Loucy (cell line): ENCODE measurements around the gene C19orf12.

Experiments used
- H2AFZ ChIP-seq: fragments of 200-600 bp; sonication (generic); 2 replicates; pipeline ENCODE4 v1.6.0; 2016; ENCODE audit warnings: antibody characterized with exemption, mild to moderate bottlenecking, low read length, moderate library complexity
- H3F3A ChIP-seq: fragments of 200-600 bp; 2 replicates; pipeline ENCODE4 v1.6.0; 2016; ENCODE audit warnings: antibody characterized with exemption, low read depth, mild to moderate bottlenecking
- H3K27me3 ChIP-seq: fragments of 200-600 bp; sonication (generic); 2 replicates; pipeline ENCODE4 v1.6.1; 2014; ENCODE audit warnings: low read length, mild to moderate bottlenecking; ENCODE audit not compliant: insufficient read depth, poor library complexity, severe bottlenecking
- H3K36me3 ChIP-seq: fragments of 200-600 bp; sonication (generic); 2 replicates; pipeline ENCODE4 v1.6.1; 2016; ENCODE audit warnings: low read length; ENCODE audit not compliant: insufficient read depth
- H3K4me1 ChIP-seq: fragments of 200-600 bp; sonication (generic); 2 replicates; pipeline ENCODE4 v1.5.1; 2014; ENCODE audit warnings: low read length, mild to moderate bottlenecking; ENCODE audit not compliant: insufficient read depth, poor library complexity, severe bottlenecking
- H3K4me2 ChIP-seq: fragments of 200-600 bp; sonication (generic); 2 replicates; pipeline ENCODE4 v1.6.0; 2014; ENCODE audit warnings: antibody characterized with exemption, low read length, low read depth, mild to moderate bottlenecking; ENCODE audit not compliant: poor library complexity, severe bottlenecking
- H3K4me3 ChIP-seq: fragments of 200-600 bp; sonication (generic); 2 replicates; pipeline ENCODE4 v1.5.1; 2014; ENCODE audit warnings: low read length, mild to moderate bottlenecking, mixed read lengths; ENCODE audit not compliant: poor library complexity, severe bottlenecking
- H3K79me2 ChIP-seq: fragments of 200-600 bp; sonication (generic); 2 replicates; pipeline ENCODE4 v1.6.1; 2014; ENCODE audit warnings: low read length; ENCODE audit not compliant: insufficient read depth
- H3K9ac ChIP-seq: fragments of 200-600 bp; sonication (generic); 2 replicates; pipeline ENCODE4 v1.6.0; 2014; ENCODE audit warnings: mild to moderate bottlenecking, low read depth, low read length, moderate library complexity; ENCODE audit not compliant: poor library complexity, severe bottlenecking
- H3K9me2 ChIP-seq: fragments of 200-600 bp; sonication (generic); replicated peaks from 2 replicates; pipeline ENCODE4 v1.6.1; 2016; ENCODE audit warnings: low read depth, low read length, mixed read lengths
- H3K9me3 ChIP-seq: fragments of 200-600 bp; sonication (generic); 2 replicates; pipeline ENCODE4 v1.6.1; 2014; ENCODE audit warnings: mild to moderate bottlenecking, antibody characterized with exemption, low read length, low read depth; ENCODE audit not compliant: insufficient read depth
- H4K20me1 ChIP-seq: fragments of 200-600 bp; sonication (generic); 2 replicates; pipeline ENCODE4 v1.6.0; 2014; ENCODE audit warnings: antibody characterized with exemption, low read length, mild to moderate bottlenecking; ENCODE audit not compliant: insufficient read depth, poor library complexity, severe bottlenecking
- CTCF ChIP-seq: fragments of 200-600 bp; sonication (generic); conservative IDR thresholded peaks from 2 replicates; pipeline ENCODE4 v1.5.1; 2014; ENCODE audit warnings: mild to moderate bottlenecking, antibody characterized with exemption, low read length
- EZH2phosphoT487 ChIP-seq: fragments of 200-600 bp; IDR thresholded peaks from 2 replicates; pipeline ENCODE4 v1.6.1; 2018; ENCODE audit warnings: antibody characterized with exemption, mild to moderate bottlenecking, moderate library complexity, borderline replicate concordance

The C19orf12 gene

GRCh38 chr19:29753190-29753933 lies 38.3 kb upstream of the C19orf12 start:
- Histone ChIP-seq H3K9me3 (no peaks in the 10 kb centered on the region), H3K4me3 (no peak overlapping the region), H3K4me2 (no peak overlapping the region), H3K36me3 (no peaks in the 10 kb centered on the region), H3K79me2 (no peaks in the 10 kb centered on the region), H3F3A (no peaks in the 10 kb centered on the region), H3K9me2 (no peaks in the 10 kb centered on the region), H3K9ac (no peak overlapping the region), H3K4me1 (no peaks in the 10 kb centered on the region), H4K20me1 (no peaks in the 10 kb centered on the region), H2AFZ (no peak overlapping the region), H3K27me3 (no peaks in the 10 kb centered on the region)
- TF ChIP-seq EZH2phosphoT487 (no peak), CTCF (no peak)

- H2AFZ ChIP-seq, result no peak overlapping the region
- H3K9me3 ChIP-seq, result no peaks in the 10 kb centered on the region
- H3K36me3 ChIP-seq, result no peaks in the 10 kb centered on the region
- no peaks in the 10 kb centered on the region for H4K20me1 ChIP-seq
- no peak overlapping the region for H3K9ac ChIP-seq
- H3K9me2 ChIP-seq, result no peaks in the 10 kb centered on the region
- no peak overlapping the region for H3K4me3 ChIP-seq
- no peaks in the 10 kb centered on the region for H3K4me1 ChIP-seq
- no peaks in the 10 kb centered on the region for H3F3A ChIP-seq
- no peaks in the 10 kb centered on the region for H3K27me3 ChIP-seq
- H3K4me2 ChIP-seq, result no peak overlapping the region
- no peaks in the 10 kb centered on the region for H3K79me2 ChIP-seq
- TF ChIP-seq CTCF (no peak), EZH2phosphoT487 (no peak)
These were observed 37.5 kb upstream of the C19orf12 start for GRCh38 chr19:29752450-29753025.

GRCh38 chr19:29751932-29752331 lies 36.9 kb upstream of the C19orf12 start:
- Histone ChIP-seq H3K9me3 (no peaks in the 10 kb centered on the region), H4K20me1 (no peaks in the 10 kb centered on the region), H3K27me3 (no peaks in the 10 kb centered on the region), H3K4me3 (no peak overlapping the region), H3K4me2 (no peak overlapping the region), H3K36me3 (no peaks in the 10 kb centered on the region), H3K9me2 (no peaks in the 10 kb centered on the region), H3K4me1 (no peaks in the 10 kb centered on the region), H3K9ac (no peak overlapping the region), H3K79me2 (no peaks in the 10 kb centered on the region), H3F3A (no peaks in the 10 kb centered on the region), H2AFZ (no peak overlapping the region)
- no peak for TF ChIP-seq EZH2phosphoT487
- no peak for TF ChIP-seq CTCF
